Fibroblast of pulmonary artery (primary cell): Measurements from ENCODE around the gene TMEM98.
"Not testable (repeated sequence)": the region's sequence is repeated elsewhere in the genome, so short reads cannot be mapped to it uniquely, and the experiment has no call there.

Experiments used
- DNase-seq: peaks from one replicate; pipeline ENCODE4 v3.0.0-alpha.2; 2010; ENCODE audit warnings: low read depth
- H3K4me3 ChIP-seq: replicated peaks from 2 replicates; pipeline ENCODE4 v1.5.1; 2011; ENCODE audit warnings: low read depth, mild to moderate bottlenecking, control low read depth, low read length, moderate library complexity
- TF ChIP-seq, protein P1 (sequence below): IDR thresholded peaks from 2 replicates; pipeline ENCODE4 v1.5.1; 2011; ENCODE audit warnings: mild to moderate bottlenecking, control low read depth, low read length, inconsistent platforms; ENCODE audit errors: missing control alignments

Gene TMEM98

DNA sequence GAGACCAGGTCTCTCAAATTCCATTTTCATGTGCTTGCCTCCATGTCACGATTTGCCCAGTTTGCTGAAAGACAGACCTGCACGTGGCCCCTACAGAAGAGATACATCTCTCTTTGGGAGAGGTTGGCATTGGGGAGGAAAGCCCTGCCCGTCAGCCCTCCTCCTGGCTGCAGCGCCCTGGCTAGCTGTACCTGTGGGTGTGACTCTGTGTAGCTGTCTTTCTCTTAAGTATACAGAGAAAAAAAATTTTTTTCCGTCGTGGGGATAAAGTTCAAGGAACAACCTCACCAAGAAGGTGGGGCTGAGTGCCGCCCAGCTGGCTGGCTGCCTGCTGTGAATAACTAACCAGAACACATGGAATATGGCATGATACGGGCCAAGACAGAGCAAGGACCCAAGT lies 26.5 kb downstream of the TMEM98 start:
- DNase-seq: no peak

DNA sequence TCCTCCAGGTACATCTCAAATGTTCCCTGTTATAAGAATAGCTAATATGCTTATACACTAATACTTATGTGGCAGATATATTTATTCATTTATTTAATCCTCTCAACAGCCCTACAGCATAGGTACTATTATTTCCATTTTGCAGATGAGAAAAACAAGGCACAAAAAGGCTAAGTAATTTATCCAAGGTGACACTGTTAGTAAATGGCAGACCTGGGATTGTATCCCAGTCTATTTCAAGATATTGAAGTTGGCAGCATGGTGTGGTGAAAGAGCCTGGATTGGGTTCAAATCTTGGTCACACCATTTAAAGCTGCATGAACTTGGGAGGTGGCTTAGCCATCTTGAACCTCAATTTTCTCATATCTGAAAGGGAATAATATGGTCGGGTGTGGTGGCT lies 27.2 kb downstream of the TMEM98 start:
- TF ChIP-seq, protein P1, sequence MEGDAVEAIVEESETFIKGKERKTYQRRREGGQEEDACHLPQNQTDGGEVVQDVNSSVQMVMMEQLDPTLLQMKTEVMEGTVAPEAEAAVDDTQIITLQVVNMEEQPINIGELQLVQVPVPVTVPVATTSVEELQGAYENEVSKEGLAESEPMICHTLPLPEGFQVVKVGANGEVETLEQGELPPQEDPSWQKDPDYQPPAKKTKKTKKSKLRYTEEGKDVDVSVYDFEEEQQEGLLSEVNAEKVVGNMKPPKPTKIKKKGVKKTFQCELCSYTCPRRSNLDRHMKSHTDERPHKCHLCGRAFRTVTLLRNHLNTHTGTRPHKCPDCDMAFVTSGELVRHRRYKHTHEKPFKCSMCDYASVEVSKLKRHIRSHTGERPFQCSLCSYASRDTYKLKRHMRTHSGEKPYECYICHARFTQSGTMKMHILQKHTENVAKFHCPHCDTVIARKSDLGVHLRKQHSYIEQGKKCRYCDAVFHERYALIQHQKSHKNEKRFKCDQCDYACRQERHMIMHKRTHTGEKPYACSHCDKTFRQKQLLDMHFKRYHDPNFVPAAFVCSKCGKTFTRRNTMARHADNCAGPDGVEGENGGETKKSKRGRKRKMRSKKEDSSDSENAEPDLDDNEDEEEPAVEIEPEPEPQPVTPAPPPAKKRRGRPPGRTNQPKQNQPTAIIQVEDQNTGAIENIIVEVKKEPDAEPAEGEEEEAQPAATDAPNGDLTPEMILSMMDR: no peak
- H3K4me3 ChIP-seq: no peak overlapping the region
- no peak for DNase-seq

More for the DNA sequence above, 26.5 kb downstream of the TMEM98 start:
- TF ChIP-seq, protein P1: no peak
- H3K4me3 ChIP-seq: no peak overlapping the region

DNA sequence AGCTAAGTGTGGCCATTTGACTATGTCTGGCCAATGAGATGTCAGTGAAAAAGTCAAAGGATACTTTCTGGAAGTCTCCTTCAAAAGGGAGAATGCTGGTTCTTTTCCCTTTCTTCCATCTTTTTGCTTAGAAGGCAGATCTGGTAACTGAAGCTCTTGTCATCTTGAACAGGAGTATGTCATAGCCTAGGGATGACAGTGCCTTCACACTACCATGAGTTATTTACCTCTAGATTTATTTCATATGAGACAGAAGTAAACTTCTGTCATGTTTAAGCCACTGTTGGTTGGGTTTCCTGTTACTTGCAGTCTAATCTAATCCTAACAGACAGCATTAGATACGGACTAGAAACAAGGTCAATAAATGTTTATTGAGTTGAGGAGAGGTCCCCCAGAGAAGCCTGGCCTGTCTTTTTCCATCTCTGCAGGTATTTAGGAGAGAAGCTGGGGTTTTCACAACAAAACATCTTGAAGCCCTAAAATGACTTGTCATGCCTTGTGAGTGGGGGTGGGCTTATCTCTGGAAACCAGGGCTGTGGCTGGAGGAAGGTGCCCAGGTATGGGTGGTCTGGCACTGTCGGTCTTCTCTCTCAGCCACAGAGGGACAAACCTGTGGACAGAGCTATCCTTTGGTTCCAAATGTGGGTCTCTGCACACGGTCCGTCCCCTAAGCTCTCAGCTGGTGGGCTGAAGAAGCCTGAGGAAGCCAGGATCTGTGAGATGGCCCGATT lies 28.5 kb downstream of the TMEM98 start:
- DNase-seq: no peak
- TF ChIP-seq, protein P1: no peak
- H3K4me3 ChIP-seq: no peak overlapping the region

DNA sequence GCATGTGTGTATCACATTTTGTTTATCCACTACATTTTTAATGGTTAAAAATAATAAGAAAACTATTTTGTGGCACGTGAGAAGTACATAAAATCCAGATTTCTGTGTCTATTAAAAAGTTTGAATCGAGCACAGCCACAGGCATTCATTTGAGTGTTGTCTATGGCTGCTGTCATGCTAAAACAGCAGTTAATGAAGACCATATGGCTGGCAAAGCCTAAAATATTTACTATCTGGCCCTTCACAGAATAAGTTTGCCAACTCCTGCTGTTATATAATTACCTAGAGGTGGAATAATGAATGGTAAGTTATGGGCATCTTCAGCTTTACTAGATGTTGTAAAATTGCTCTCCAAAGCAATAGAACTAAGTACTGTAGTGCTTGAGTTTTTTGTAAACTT lies 30.5 kb downstream of the TMEM98 start:
- no peak for DNase-seq
- H3K4me3 ChIP-seq: no peak overlapping the region
- TF ChIP-seq, protein P1: no peak

DNA sequence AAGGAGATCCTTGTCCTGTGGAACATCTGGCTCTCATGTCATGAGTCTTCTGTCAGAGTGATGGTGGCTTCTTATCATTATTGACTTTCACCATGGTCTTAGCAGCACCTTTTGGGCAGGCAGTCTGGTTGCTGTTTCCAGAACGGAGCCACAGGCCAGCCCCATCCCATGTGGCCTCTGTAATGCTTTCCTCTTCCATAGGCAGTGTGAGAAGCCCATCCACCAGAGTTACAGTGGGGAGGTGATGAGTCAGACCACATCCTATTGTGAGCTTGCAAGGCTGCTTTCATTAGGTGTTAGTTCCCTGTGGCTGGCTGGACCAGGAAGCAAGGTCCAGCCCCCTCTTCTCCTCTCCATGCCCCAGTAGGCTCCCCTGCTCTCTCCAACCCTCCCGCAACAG lies 32.9 kb downstream of the TMEM98 start:
- peak; percentile 8 for DNase-seq
- TF ChIP-seq, protein P1: no peak
- no peak overlapping the region for H3K4me3 ChIP-seq

DNA sequence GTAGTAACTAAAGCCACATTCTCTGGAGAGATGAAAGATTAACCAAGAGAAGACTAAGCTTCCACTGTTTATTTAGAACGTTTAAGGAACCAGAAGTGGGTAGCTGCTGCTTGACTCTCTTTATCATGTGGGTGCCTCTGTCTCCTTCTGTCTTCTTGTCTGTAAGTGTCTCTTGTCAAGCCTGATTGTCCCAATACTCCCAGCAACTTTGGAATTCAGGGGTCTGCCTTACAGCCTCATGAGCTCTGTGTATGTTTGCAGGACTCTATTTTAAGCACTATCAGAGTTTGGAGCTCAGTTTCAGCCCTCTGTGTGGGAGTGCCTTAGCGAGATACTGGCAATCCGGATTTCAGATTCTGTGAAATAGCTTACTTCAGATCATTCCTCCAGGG lies 34.4 kb downstream of the TMEM98 start:
- DNase-seq: no peak
- TF ChIP-seq, protein P1: no peak
- H3K4me3 ChIP-seq: no peak overlapping the region

DNA sequence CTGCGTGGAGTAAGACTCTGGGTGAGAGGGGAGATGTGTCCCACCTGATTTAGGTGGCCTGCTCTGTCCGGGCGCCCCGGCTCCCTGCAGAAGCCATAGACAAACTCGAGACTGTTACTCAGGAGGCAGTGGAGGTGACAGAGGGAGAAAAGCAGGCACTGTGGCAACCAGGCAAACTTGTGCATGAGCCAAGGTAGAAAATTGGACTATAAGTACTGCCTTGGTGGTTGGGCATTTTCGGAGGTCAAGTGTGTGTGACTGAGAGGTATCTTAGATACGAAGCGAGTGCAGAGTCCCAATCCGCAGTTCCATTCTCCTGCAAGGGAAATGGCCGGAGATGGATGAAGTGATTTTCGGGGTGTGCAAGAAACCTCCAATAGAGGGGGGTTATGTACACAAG lies 36.6 kb downstream of the TMEM98 start:
- TF ChIP-seq, protein P1: no peak
- DNase-seq: no peak
- H3K4me3 ChIP-seq: no peak overlapping the region

DNA sequence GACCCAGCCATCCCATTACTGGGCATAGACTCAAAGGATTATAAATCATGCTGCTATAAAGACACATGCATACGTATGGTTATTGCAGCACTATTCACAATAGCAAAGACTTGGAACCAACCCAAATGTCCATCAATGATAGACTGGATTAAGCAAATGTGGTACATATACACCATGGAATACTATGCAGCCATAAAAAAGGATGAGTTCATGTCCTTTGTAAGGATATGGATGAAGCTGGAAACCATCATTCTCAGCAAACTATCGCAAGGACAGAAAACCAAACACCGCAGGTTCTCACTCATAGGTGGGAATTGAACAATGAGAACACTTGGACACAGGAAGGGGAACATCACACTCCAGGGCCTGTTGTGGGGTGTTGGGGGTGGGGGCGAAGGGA lies 41.3 kb downstream of the TMEM98 start:
- not testable (repeated sequence) for DNase-seq, H3K4me3 ChIP-seq
